CD4-positive, alpha-beta T cell treated with Interleukin-4 for 4 hours (primary cell): ENCODE measurements around the gene ST7.
"Not testable (repeated sequence)": the region's sequence is repeated elsewhere in the genome, so short reads cannot be mapped to it uniquely, and the experiment has no call there.

ENCODE experiments used
- DNase-seq: peaks from one replicate; pipeline ENCODE4 v3.0.0-alpha.2; 2020

ST7 gene

GRCh38 chr7:117110480-117111315 lies 157.4 kb downstream of the ST7 start:
- peak; percentile 55 for DNase-seq

- no peak for DNase-seq
Observed at GRCh38 chr7:117111535-117111934, 158.2 kb downstream of the ST7 start.

GRCh38 chr7:117112640-117113039 lies 159.3 kb downstream of the ST7 start:
- DNase-seq: no peak

GRCh38 chr7:117113871-117114270 lies 160.6 kb downstream of the ST7 start:
- no peak for DNase-seq

GRCh38 chr7:117114272-117114671 lies 161.0 kb downstream of the ST7 start:
- no peak for DNase-seq

- no peak for DNase-seq
Observed at GRCh38 chr7:117116211-117116610, 162.9 kb downstream of the ST7 start.

GRCh38 chr7:117117172-117117571 lies 163.9 kb downstream of the ST7 start:
- DNase-seq: no peak

- no peak for DNase-seq
Observed at GRCh38 chr7:117118579-117119180, 165.4 kb downstream of the ST7 start.

- DNase-seq: peak; percentile 67
Observed at GRCh38 chr7:117119192-117119924, 166.1 kb downstream of the ST7 start.

- not testable (repeated sequence) for DNase-seq
Observed at GRCh38 chr7:117120321-117120720, 167.0 kb downstream of the ST7 start.

GRCh38 chr7:117122036-117122435 lies 168.7 kb downstream of the ST7 start:
- DNase-seq: not testable (repeated sequence)

- DNase-seq: no peak
Observed at GRCh38 chr7:117122536-117122935, 169.2 kb downstream of the ST7 start.

- DNase-seq: no peak
Observed at GRCh38 chr7:117123311-117123926, 170.1 kb downstream of the ST7 start.

- peak; percentile 52 for DNase-seq
Observed at GRCh38 chr7:117124591-117125220, 171.4 kb downstream of the ST7 start.

- no peak for DNase-seq
Observed at GRCh38 chr7:117126676-117127075, 173.4 kb downstream of the ST7 start.

- DNase-seq: peak; percentile 63
Observed at GRCh38 chr7:117127585-117128168, 174.4 kb downstream of the ST7 start.

- no peak for DNase-seq
Observed at GRCh38 chr7:117129521-117129955, 176.2 kb downstream of the ST7 start.

GRCh38 chr7:117130262-117130661 lies 177.0 kb downstream of the ST7 start:
- DNase-seq: no peak

GRCh38 chr7:117132321-117133120 lies 179.2 kb downstream of the ST7 start:
- DNase-seq: no peak

- DNase-seq: no peak
Observed at GRCh38 chr7:117133125-117133524, 179.8 kb downstream of the ST7 start.

- DNase-seq: no peak
Observed at GRCh38 chr7:117134411-117134810, 181.1 kb downstream of the ST7 start.
